PC-3 (cell line): Measurements from ENCODE around the gene KEAP1. TPM values are rescaled to one million over a fixed set of nuclear protein-coding genes. Genes with fewer than 3 reads are reported as not detected.

Experiments
- ATAC-seq: fragments of 200-7000 bp; cut with Tn5 transposase; 2 replicates; pipeline ENCODE4 v1.9.1; 2020; ENCODE audit warnings: mild to moderate bottlenecking, moderate library complexity
- BruUV-seq: library from RNA; stranded (reverse); fragments of 400-500 nt; replicated peaks from 2 replicates; lab custom pipeline; 2021; lab: Mats Ljungman, UMichigan
- CTCF ChIA-PET: fragments of 300-600 bp; sonication (Branson Sonifier 250); formaldehyde crosslinking; loops from one replicate; lab custom pipeline; 2022; ENCODE audit warnings: antibody characterized with exemption; lab: Charles Lee
- POLR2A ChIA-PET: fragments of 300-600 bp; sonication (Branson Sonifier 250); formaldehyde crosslinking; loops from one replicate; lab custom pipeline; 2022; ENCODE audit warnings: antibody characterized with exemption; ENCODE audit not compliant: unreplicated experiment; lab: Charles Lee
- DNase-seq: peaks from one replicate; pipeline ENCODE4 v3.0.0-alpha.2; 2015
- H2AFZ ChIP-seq: fragments of 300-600 bp; sonication (generic); 2 replicates; pipeline ENCODE4 v1.6.0; 2016; ENCODE audit warnings: antibody characterized with exemption, low read length
- H3F3A ChIP-seq: fragments of 300-600 bp; sonication (generic); one replicate; pipeline ENCODE4 v1.6.0; 2017; ENCODE audit warnings: antibody characterized with exemption, low read length, control low read depth, mild to moderate bottlenecking; ENCODE audit not compliant: unreplicated experiment
- H3K27ac ChIP-seq: fragments of 300-600 bp; sonication (generic); 2 replicates; pipeline ENCODE4 v1.5.1; 2016; ENCODE audit warnings: mild to moderate bottlenecking, low read length
- H3K27me3 ChIP-seq: fragments of 300-600 bp; sonication (generic); 2 replicates; pipeline ENCODE4 v1.6.1; 2016; ENCODE audit warnings: low read length, mixed read lengths
- H3K36me3 ChIP-seq: fragments of 300-600 bp; sonication (generic); 2 replicates; pipeline ENCODE4 v1.6.1; 2016; ENCODE audit warnings: low read depth, mixed run types, low read length, mixed read lengths
- H3K4me1 ChIP-seq: fragments of 300-600 bp; sonication (generic); 2 replicates; pipeline ENCODE4 v1.5.1; 2016; ENCODE audit warnings: low read length; ENCODE audit not compliant: insufficient read depth
- H3K4me2 ChIP-seq: fragments of 300-600 bp; sonication (generic); 2 replicates; pipeline ENCODE4 v1.6.0; 2016; ENCODE audit warnings: low read length
- H3K4me3 ChIP-seq: fragments of 300-600 bp; sonication (generic); 2 replicates; pipeline ENCODE4 v1.5.1; 2016; ENCODE audit warnings: mild to moderate bottlenecking, low read length, mixed read lengths
- H3K79me2 ChIP-seq: fragments of 300-600 bp; sonication (generic); 2 replicates; pipeline ENCODE4 v1.6.1; 2017; ENCODE audit warnings: low read length, mixed read lengths
- H3K9ac ChIP-seq: fragments of 300-600 bp; sonication (generic); 2 replicates; pipeline ENCODE4 v1.6.0; 2016; ENCODE audit warnings: mild to moderate bottlenecking, low read length
- H3K9me2 ChIP-seq: fragments of 300-600 bp; sonication (generic); replicated peaks from 2 replicates; pipeline ENCODE4 v1.6.1; 2016; ENCODE audit warnings: mixed run types, low read length, mixed read lengths
- H3K9me3 ChIP-seq: fragments of 300-600 bp; sonication (generic); 2 replicates; pipeline ENCODE4 v1.6.1; 2016; ENCODE audit warnings: low read length, mixed read lengths
- H4K20me1 ChIP-seq: fragments of 300-600 bp; sonication (generic); 2 replicates; pipeline ENCODE4 v1.6.1; 2016; ENCODE audit warnings: low read length, mixed read lengths
- EZH2 ChIP-seq: fragments of 300-600 bp; sonication (generic); IDR thresholded peaks from one replicate; pipeline ENCODE4 v1.6.1; 2017; ENCODE audit warnings: antibody characterized with exemption, mild to moderate bottlenecking, low read length; ENCODE audit not compliant: unreplicated experiment
- EZH2phosphoT487 ChIP-seq: fragments of 300-600 bp; sonication (generic); IDR thresholded peaks from 2 replicates; pipeline ENCODE4 v1.6.1; 2018; ENCODE audit warnings: mild to moderate bottlenecking, antibody characterized with exemption, low read length, borderline replicate concordance
- intact Hi-C: fragments of 100-400 bp; cut with micrococcal nuclease; formaldehyde crosslinking; loops from 2 replicates; pipeline ENCODE4 v1.9.0; 2023
- total RNA-seq: library from RNA; depleted of rRNA; stranded (reverse); fragments of >200 nt; gene quantifications from 2 replicates; pipeline ENCODE4 v1.2.3, GENCODE V29; 2014
- TF ChIP-seq, protein P1 (sequence below): fragments of 300-600 bp; sonication (generic); conservative IDR thresholded peaks from 2 replicates; pipeline ENCODE4 v1.5.1; 2017; ENCODE audit warnings: antibody characterized with exemption, low read depth, mild to moderate bottlenecking, low read length

Gene KEAP1
- total RNA-seq, 1 experiment from 2014 or later = 151 TPM

GRCh38 chr19:10537668-10538067 is 34.5 kb upstream of the KEAP1 start:
- CTCF ChIA-PET = interaction anchor here (0.7 kb wide), 1 partner anchor 29 kb away, joined by 5 read pairs; no protein-coding TSS in a partner anchor
- H3K27me3 ChIP-seq = no peaks in the 10 kb centered on the region
- POLR2A ChIA-PET = no interaction called here

DNA sequence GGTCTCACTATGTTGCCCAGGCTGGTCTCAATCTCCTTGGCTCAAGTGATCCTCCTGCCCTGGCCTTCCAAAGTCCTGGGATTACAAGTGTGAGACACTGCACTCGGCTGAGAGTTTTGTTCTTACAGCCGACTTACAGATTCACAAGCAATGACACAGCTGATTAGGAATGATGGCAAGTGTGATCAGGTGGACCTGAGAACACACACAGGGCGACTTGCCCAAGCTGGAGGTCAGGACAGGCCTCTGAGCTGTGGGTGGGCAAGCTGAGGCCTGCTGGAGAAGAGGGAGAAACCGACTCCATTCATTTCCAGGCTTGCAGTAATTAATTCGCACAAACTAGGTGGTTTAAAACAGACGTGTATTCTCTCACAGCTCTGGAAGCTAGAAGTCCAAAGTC is 32.5 kb upstream of the KEAP1 start:
- Histone ChIP-seq H3K9me2 (no peaks in the 10 kb centered on the region), H3K9ac (no peak overlapping the region), H3K9me3 (no peaks in the 10 kb centered on the region), H3K27ac (no peak overlapping the region), H3K4me3 (no peak overlapping the region), H3K27me3 (no peaks in the 10 kb centered on the region), H3K79me2 (no peaks in the 10 kb centered on the region), H3K4me2 (no peak overlapping the region), H3K36me3 (no peaks in the 10 kb centered on the region), H3F3A (no peaks in the 10 kb centered on the region), H2AFZ (no peak overlapping the region), H3K4me1 (no peaks in the 10 kb centered on the region), H4K20me1 (no peaks in the 10 kb centered on the region)
- BruUV-seq = no TSS peak
- intact Hi-C loops = no loop called here
- ATAC-seq (no peak), DNase-seq (no peak)
- CTCF ChIA-PET = no interaction called here
- POLR2A ChIA-PET = no interaction called here
- TF ChIP-seq, protein P1, sequence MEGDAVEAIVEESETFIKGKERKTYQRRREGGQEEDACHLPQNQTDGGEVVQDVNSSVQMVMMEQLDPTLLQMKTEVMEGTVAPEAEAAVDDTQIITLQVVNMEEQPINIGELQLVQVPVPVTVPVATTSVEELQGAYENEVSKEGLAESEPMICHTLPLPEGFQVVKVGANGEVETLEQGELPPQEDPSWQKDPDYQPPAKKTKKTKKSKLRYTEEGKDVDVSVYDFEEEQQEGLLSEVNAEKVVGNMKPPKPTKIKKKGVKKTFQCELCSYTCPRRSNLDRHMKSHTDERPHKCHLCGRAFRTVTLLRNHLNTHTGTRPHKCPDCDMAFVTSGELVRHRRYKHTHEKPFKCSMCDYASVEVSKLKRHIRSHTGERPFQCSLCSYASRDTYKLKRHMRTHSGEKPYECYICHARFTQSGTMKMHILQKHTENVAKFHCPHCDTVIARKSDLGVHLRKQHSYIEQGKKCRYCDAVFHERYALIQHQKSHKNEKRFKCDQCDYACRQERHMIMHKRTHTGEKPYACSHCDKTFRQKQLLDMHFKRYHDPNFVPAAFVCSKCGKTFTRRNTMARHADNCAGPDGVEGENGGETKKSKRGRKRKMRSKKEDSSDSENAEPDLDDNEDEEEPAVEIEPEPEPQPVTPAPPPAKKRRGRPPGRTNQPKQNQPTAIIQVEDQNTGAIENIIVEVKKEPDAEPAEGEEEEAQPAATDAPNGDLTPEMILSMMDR = no peak
- TF ChIP-seq EZH2 = no peak
- TF ChIP-seq EZH2phosphoT487 = no peak

More at GRCh38 chr19:10537668-10538067, 34.5 kb upstream of the KEAP1 start:
- TF ChIP-seq EZH2 (no peak), EZH2phosphoT487 (no peak)
- TF ChIP-seq, protein P1 = no peak
- no peaks in the 10 kb centered on the region for H3K9me2 ChIP-seq
- H3K36me3 ChIP-seq = no peaks in the 10 kb centered on the region
- DNase-seq (no peak), ATAC-seq (no peak)
- H3K4me3 ChIP-seq = no peak overlapping the region
- H3K4me2 ChIP-seq = no peak overlapping the region
- H2AFZ ChIP-seq = no peak overlapping the region
- H3K27ac ChIP-seq = no peak overlapping the region
- H3F3A ChIP-seq = no peaks in the 10 kb centered on the region
- H3K9me3 ChIP-seq = no peaks in the 10 kb centered on the region
- H4K20me1 ChIP-seq = no peaks in the 10 kb centered on the region
- BruUV-seq = no TSS peak
- no peak overlapping the region for H3K9ac ChIP-seq
- intact Hi-C loops = no loop called here
- no peaks in the 10 kb centered on the region for H3K4me1 ChIP-seq
- no peaks in the 10 kb centered on the region for H3K79me2 ChIP-seq

- Histone ChIP-seq H3K9ac (no peak overlapping the region), H4K20me1 (no peaks in the 10 kb centered on the region), H2AFZ (no peak overlapping the region), H3K9me3 (no peaks in the 10 kb centered on the region), H3F3A (no peaks in the 10 kb centered on the region), H3K4me1 (no peaks in the 10 kb centered on the region), H3K79me2 (no peaks in the 10 kb centered on the region), H3K27me3 (no peaks in the 10 kb centered on the region), H3K4me3 (no peak overlapping the region), H3K9me2 (no peaks in the 10 kb centered on the region), H3K27ac (no peak overlapping the region), H3K36me3 (no peaks in the 10 kb centered on the region), H3K4me2 (no peak overlapping the region)
- CTCF ChIA-PET = no interaction called here
- no peak for ATAC-seq
- no peak for DNase-seq
- TF ChIP-seq, protein P1 = no peak
- no peak for TF ChIP-seq EZH2phosphoT487
- TF ChIP-seq EZH2 = no peak
- POLR2A ChIA-PET = no interaction called here
- intact Hi-C loops = no loop called here
- BruUV-seq = no TSS peak
Measured at GRCh38 chr19:10533646-10534386, 30.7 kb upstream of the KEAP1 start.
